Mononuclear cell (primary cell): ENCODE data around the gene SLC35E4. TPM values are rescaled to one million over a fixed set of nuclear protein-coding genes. Genes with fewer than 3 reads are reported as not detected.
"Not testable (repeated sequence)": the region's sequence is repeated elsewhere in the genome, so short reads cannot be mapped to it uniquely, and the experiment has no call there.

Source experiments
- H3K27me3 ChIP-seq: 2 replicates; pipeline ENCODE4 v1.6.0; 2011; ENCODE audit warnings: low read length, control low read depth; ENCODE audit not compliant: insufficient read depth
- H3K4me1 ChIP-seq: 2 replicates; pipeline ENCODE4 v1.5.1; 2011; ENCODE audit warnings: mild to moderate bottlenecking, low read length, control low read depth; ENCODE audit not compliant: insufficient read depth
- H3K4me3 ChIP-seq: 2 replicates; pipeline ENCODE4 v1.5.1; 2011; ENCODE audit warnings: mild to moderate bottlenecking, low read length, moderate library complexity
- H3K9me3 ChIP-seq: 2 replicates; pipeline ENCODE4 v1.5.1; 2011; ENCODE audit warnings: low read depth, mild to moderate bottlenecking, control low read depth, low read length
- total RNA-seq: library from RNA; depleted of rRNA; stranded (reverse); fragments of >200 nt; gene quantifications from one replicate; pipeline ENCODE4 v1.2.3, GENCODE V29; 2012

SLC35E4 gene
- 4.4 TPM for total RNA-seq

DNA sequence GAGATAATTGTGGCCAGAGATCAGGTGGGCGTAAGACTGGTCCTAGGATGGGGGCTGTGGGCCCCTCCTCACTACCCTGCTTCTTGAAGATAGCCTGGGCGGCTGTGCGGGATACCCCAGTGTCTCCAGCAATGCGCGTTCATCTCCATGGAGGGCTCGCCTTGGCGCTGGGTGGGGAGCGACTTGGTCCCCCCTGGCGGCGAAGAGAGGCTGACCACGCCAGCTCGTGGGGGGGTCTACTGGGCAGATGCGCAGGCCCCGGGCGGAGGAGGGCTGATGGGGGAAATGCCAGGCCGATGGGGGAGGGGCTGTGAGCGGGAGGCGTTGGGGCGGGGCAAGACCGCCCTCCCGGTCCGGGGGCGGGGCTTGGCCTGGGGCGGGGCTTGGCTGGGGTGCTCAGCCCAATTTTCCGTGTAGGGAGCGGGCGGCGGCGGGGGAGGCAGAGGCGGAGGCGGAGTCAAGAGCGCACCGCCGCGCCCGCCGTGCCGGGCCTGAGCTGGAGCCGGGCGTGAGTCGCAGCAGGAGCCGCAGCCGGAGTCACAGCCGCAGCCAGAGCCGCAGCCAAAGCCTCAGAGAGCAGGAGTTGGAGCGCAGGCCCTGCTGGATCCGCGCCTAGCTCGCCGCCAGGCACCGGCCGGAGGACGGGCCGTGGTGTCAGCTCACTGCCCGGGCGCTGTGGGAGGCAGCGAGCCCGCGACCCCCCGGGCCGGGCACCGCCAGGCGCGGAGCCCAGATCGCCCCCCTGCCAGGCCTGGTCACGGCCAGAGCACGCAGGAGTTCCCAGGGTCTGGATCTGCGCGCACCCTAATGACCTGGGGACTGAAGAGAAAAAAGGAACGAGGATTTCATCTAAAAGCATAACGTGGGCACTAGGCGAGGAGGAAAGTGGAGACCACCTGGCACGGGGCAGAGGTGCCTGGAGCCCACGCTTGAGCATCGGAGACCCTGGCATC lies at the start of gene SLC35E4:
TSS of gene SLC35E4 (plus strand) at position 509 of the 953 bp plus-strand sequence. CDS start 670 bp downstream, outside the sequence.
- Histone ChIP-seq H3K4me1 (peaks cover 30% of the 10 kb centered on the region), H3K27me3 (no peaks in the 10 kb centered on the region), H3K4me3 (peak within 1 kb of the TSS; percentile 49), H3K9me3 (no peaks in the 10 kb centered on the region)

GRCh38 chr22:30586414-30586813 lies 49.2 kb upstream of the SLC35E4 start:
- H3K4me3 ChIP-seq, result no peak overlapping the region
- peaks cover 10% of the 10 kb centered on the region for H3K4me1 ChIP-seq
- no peaks in the 10 kb centered on the region for H3K27me3 ChIP-seq
- H3K9me3 ChIP-seq, result no peaks in the 10 kb centered on the region

GRCh38 chr22:30591191-30591587 lies 44.4 kb upstream of the SLC35E4 start:
- H3K27me3 ChIP-seq, result no peaks in the 10 kb centered on the region
- peak overlapping the region; percentile 60 for H3K4me3 ChIP-seq
- no peaks in the 10 kb centered on the region for H3K9me3 ChIP-seq
- peaks cover 15% of the 10 kb centered on the region for H3K4me1 ChIP-seq

DNA sequence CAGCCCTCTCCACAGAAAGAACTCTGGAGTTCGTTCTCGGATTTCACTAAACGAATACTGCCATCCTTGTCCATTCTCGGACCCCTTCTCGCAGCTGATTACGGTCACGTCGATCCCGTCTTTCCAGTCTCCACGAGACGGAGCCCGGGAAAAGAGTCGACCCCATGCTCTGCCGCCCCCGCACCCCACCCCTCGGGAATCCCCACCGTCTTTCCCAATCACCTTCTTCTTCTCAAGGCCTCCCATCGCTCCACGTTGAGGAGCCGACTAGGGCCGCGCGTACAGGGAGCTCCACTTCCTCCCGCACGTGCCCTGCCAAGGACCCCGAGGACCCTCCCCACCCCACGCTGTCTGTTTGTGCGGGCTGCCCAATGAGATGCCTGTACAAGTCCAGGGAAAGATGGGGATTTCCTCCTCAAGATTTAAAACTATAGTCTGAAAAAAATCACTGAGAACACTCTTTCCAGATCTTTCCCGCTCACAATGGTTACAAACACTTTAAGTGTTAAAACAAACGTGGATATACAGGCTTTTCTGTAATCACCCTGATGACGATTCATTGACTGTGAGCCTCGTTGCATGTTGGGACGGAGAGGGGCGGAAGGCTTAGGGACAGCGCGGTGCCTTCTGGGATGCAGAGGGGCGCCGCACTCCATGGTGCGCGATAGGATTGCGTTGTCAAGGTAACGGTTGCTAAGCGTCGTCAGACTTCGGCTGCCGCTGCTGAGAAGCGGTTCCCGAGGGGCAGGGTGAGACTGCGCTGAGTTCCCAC lies 43.8 kb upstream of the SLC35E4 start, which contains the start of gene PES1:
TSS of gene PES1 (minus strand) at position 323 of the 772 bp plus-strand sequence. CDS start at position 246, 77 bp downstream.
- Histone ChIP-seq H3K4me1 (peaks cover 15% of the 10 kb centered on the region), H3K9me3 (no peaks in the 10 kb centered on the region), H3K27me3 (no peaks in the 10 kb centered on the region), H3K4me3 (peak within 1 kb of the TSS; percentile 60)

DNA sequence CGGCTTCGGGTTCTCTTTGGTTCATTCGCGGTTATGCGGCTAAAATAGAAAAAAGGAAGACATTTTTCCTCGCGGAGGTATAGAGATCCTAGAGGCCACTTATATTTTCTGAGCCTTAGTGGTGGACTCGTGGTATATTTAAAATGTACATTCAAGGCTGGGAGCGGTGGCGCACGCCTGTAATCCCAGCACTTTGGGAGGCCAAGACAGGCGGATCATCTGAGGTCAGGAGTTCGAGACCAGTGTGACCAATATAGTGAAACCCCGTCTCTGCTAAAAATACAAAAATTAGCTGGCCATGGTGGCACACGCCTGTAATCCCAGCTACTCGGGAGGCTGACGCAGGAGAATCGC lies 43.2 kb upstream of the SLC35E4 start:
- not testable (repeated sequence) for H3K9me3 ChIP-seq, H3K4me3 ChIP-seq, H3K27me3 ChIP-seq
- H3K4me1 ChIP-seq, result peaks cover 15% of the 10 kb centered on the region

DNA sequence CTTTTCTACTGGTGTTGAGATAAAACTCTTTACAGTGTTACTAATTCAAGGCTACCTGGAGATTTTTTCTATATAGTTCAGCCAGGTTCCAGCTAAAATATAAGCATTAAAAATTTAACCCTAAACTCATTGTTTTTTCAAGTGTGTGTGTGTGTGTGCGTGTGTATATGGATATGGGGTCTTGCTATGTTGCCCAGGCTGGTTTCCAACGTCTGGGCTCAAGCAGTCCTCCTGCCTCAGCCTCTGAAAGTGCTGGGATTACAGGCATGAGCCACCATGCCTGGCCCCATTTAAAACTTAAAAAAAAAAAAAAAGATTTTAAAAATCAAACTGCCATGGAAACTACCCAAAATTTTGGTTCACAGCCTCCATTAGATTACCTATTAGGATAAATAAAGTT lies 39.4 kb upstream of the SLC35E4 start:
- Histone ChIP-seq H3K27me3 (no peaks in the 10 kb centered on the region), H3K4me1 (peaks cover 8% of the 10 kb centered on the region), H3K9me3 (no peaks in the 10 kb centered on the region), H3K4me3 (no peak overlapping the region)

DNA sequence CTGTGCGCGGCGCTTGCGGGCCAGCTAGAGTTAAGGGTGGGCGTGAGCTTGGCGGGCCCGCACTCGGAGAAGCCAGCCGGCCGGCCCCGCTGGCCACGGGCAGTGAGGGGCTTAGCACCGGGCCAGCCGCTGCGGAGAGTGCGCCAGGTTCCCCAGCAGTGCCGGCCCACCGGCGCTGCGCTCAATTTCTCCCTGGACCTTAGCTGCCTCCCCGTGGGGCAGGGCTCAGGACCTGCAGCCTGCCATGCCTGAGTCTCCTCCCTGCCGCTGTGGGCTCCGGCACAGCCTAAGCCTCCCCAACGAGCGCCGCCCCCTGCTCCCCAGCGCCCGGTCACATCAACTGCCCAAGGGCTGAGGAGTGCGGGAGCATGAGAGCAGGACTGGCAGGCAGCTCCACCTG lies 38.7 kb upstream of the SLC35E4 start:
- peaks cover 4% of the 10 kb centered on the region for H3K4me1 ChIP-seq
- H3K9me3 ChIP-seq, result no peaks in the 10 kb centered on the region

DNA sequence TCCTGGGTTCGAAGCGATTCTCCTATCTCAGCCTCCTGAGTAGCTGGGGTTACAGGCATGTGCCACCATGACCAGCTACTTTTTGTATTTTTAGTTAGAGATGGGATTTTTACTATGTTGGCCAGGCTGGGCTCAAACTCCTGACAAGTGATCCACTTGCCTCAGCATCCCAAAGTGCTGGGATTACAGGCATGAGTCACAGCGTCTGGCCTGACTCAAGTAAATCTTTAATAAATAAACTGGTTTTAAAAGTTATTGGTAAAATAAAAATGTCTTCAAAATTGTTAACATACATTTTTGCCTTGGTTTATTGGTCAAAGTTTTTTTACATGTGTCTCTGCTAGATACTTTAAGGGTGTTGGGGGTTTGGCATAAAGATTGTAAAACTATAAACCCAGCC lies 36.6 kb upstream of the SLC35E4 start:
- Histone ChIP-seq H3K27me3 (no peaks in the 10 kb centered on the region), H3K4me3 (no peak overlapping the region), H3K9me3 (no peaks in the 10 kb centered on the region), H3K4me1 (no peaks in the 10 kb centered on the region)

More for the DNA sequence above, 38.7 kb upstream of the SLC35E4 start:
- Histone ChIP-seq H3K4me3 (no peak overlapping the region), H3K27me3 (no peaks in the 10 kb centered on the region)

DNA sequence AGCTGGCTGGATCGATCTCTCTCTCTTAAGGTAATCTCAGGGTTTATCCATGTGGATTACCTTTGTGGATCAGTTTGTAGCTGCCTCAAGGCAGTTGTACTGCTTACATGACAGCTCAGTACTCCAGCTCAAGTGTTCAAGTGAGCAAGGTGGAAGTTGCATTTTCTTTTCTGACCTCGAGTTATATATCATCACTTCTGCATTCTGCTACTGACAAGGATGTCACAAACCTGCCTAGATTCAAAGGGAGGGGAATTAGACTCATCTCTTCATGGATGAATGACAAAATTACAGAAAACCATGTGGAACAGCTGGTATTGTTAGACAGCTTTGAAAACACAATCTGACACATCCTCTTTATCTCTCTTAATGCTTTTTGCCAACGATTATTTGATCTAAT lies 34.7 kb upstream of the SLC35E4 start:
- H3K9me3 ChIP-seq, result no peaks in the 10 kb centered on the region
- no peak overlapping the region for H3K4me3 ChIP-seq

DNA sequence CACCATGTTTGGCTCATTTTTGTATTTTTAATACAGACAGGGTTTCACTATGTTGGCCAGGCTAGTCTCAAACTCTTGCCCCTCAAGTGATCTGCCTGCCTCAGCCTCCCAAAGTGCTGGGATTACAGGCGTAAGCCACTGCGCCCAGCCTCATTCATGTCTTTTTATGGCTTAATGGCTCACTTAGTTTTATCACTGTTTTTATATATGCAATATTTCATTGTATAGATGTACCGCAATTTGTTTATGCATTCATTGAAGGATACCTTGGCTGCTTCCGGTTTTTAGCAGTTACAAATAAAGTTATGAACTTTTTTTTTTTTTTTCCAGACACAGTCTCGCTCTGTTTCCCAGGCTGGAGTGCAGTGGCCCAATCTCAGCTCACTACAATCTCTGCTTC lies 34.1 kb upstream of the SLC35E4 start:
- Histone ChIP-seq H3K4me1 (peaks cover 15% of the 10 kb centered on the region), H3K27me3 (no peaks in the 10 kb centered on the region), H3K4me3 (no peak overlapping the region), H3K9me3 (no peaks in the 10 kb centered on the region)

More for the DNA sequence above, 34.7 kb upstream of the SLC35E4 start:
- Histone ChIP-seq H3K4me1 (peaks cover 10% of the 10 kb centered on the region), H3K27me3 (no peaks in the 10 kb centered on the region)

- no peaks in the 10 kb centered on the region for H3K27me3 ChIP-seq
- no peak overlapping the region for H3K4me3 ChIP-seq
- peaks cover 20% of the 10 kb centered on the region for H3K4me1 ChIP-seq
- H3K9me3 ChIP-seq, result no peaks in the 10 kb centered on the region
These were observed 33.5 kb upstream of the SLC35E4 start for GRCh38 chr22:30602049-30602448.

DNA sequence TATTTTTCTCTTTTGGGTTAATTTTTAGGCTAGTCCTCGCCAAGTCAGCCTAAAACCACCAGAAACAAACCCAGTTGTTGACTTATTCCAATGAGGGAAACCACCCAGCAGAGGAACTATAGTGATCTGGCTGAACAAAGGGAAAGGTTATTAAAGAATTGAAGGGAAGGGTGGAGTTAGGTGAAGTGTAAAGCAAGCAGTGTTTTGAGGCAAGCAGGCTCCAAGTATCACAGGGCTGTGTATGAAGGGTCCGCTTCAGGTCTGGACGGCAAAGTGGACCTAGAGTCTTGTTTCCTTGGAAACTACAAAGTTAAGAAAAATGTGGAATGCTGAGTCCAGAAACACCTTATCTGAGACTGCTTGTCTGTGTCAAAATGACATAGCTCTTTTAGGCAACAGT lies 31.8 kb upstream of the SLC35E4 start:
- H3K4me1 ChIP-seq, result peaks cover 38% of the 10 kb centered on the region
- H3K4me3 ChIP-seq, result no peak overlapping the region
- no peaks in the 10 kb centered on the region for H3K9me3 ChIP-seq
- H3K27me3 ChIP-seq, result no peaks in the 10 kb centered on the region

DNA sequence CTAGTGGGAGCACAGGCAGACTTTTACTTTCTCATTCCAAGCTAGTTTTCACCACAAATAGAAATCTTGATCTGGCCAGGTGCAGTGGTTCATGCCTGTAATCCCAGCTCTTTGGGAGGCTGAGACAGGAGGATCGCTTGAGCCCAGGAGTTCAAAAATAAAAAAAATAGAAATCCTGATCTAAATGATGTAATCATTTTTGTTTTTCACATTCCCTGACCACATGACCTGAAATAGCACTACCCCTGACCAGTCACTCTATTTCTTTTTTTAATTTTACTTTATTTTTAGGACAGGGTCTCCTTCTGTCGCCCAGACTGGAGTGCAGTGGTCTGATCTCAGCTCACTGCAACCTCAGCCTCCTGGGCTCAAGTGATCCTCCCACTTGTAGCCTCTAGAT lies 30.9 kb upstream of the SLC35E4 start:
- peaks cover 47% of the 10 kb centered on the region for H3K4me1 ChIP-seq
- no peak overlapping the region for H3K4me3 ChIP-seq

GRCh38 chr22:30605449-30606110 lies 30.0 kb upstream of the SLC35E4 start:
- Histone ChIP-seq H3K4me3 (no peak overlapping the region), H3K27me3 (no peaks in the 10 kb centered on the region), H3K9me3 (no peaks in the 10 kb centered on the region), H3K4me1 (peaks cover 55% of the 10 kb centered on the region)

More for the DNA sequence above, 30.9 kb upstream of the SLC35E4 start:
- Histone ChIP-seq H3K27me3 (no peaks in the 10 kb centered on the region), H3K9me3 (no peaks in the 10 kb centered on the region)
